ENCODE measurements around the gene ENPP1.

GRCh38 chr6:131936156-131936555 is 128.3 kb downstream of the ENPP1 start:
- no peak for TF ChIP-seq CTCF (IDR thresholded peaks at IDR 0.05; ENCODE audit: extremely low read depth in 1 of 2, insufficient read depth in 1 of 2, low read depth in 1 of 2, low read length in 2 of 2)
- TF ChIP-seq EZH2 (IDR thresholded peaks at IDR 0.05; ENCODE audit: borderline replicate concordance, low read depth, low read length, severe bottlenecking), result no peak
- TF ChIP-seq POLR2A (IDR thresholded peaks at IDR 0.05; ENCODE audit: low read depth, low read length), result no peak
- TF ChIP-seq POLR2AphosphoS5 (IDR thresholded peaks at IDR 0.05; ENCODE audit: insufficient read depth, low read depth, low read length), result no peak
- TF ChIP-seq MAX (IDR thresholded peaks at IDR 0.05; ENCODE audit: insufficient read depth, insufficient read length), result no peak
- no peak for TF ChIP-seq FOS (IDR thresholded peaks at IDR 0.05; ENCODE audit: borderline replicate concordance, insufficient read depth, low read length)
- no peak for TF ChIP-seq JUN (IDR thresholded peaks at IDR 0.05; ENCODE audit: borderline replicate concordance, insufficient read depth, insufficient read length, low read depth)
- no peak for TF ChIP-seq MYC (IDR thresholded peaks at IDR 0.05; ENCODE audit: low read depth, low read length)
